LNCaP clone FGC (cell line): ENCODE data around the gene LRP2.

ENCODE experiments used
- DNase-seq: peaks from one replicate; pipeline ENCODE4 v3.0.0-alpha.2; 2011; ENCODE audit warnings: low read depth
- H3K4me3 ChIP-seq: 2 replicates; pipeline ENCODE4 v1.5.1; 2011; ENCODE audit warnings: mild to moderate bottlenecking, low read depth, low read length, control low read depth
- TF ChIP-seq, protein P1 (sequence below): IDR thresholded peaks from 2 replicates; pipeline ENCODE4 v1.5.1; 2012; ENCODE audit warnings: mild to moderate bottlenecking; ENCODE audit not compliant: control insufficient read depth, insufficient read depth; ENCODE audit errors: extremely low read depth

The LRP2 gene

DNA sequence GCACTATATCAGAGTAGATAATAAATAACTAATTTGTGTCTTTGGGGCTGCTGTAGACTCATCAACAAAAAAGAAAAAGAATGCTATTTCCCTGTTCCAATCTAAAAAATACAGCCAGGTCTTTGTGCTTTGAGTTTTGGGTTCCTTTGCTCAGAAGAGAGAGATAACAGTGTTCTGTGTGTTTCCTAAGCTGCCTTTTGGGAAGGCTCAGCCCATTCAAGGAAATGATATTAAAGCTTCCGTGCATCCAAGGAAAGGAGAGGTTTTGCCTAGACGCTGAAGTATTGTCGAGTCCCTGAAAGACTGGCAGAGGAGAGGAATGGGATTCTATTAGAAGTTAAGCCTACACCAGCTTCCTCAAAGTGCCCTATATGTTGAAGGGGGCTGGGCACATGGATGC, 25.8 kb upstream of the LRP2 start:
- TF ChIP-seq, protein P1, sequence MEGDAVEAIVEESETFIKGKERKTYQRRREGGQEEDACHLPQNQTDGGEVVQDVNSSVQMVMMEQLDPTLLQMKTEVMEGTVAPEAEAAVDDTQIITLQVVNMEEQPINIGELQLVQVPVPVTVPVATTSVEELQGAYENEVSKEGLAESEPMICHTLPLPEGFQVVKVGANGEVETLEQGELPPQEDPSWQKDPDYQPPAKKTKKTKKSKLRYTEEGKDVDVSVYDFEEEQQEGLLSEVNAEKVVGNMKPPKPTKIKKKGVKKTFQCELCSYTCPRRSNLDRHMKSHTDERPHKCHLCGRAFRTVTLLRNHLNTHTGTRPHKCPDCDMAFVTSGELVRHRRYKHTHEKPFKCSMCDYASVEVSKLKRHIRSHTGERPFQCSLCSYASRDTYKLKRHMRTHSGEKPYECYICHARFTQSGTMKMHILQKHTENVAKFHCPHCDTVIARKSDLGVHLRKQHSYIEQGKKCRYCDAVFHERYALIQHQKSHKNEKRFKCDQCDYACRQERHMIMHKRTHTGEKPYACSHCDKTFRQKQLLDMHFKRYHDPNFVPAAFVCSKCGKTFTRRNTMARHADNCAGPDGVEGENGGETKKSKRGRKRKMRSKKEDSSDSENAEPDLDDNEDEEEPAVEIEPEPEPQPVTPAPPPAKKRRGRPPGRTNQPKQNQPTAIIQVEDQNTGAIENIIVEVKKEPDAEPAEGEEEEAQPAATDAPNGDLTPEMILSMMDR, result no peak
- H3K4me3 ChIP-seq, result no peak overlapping the region
- DNase-seq, result no peak

DNA sequence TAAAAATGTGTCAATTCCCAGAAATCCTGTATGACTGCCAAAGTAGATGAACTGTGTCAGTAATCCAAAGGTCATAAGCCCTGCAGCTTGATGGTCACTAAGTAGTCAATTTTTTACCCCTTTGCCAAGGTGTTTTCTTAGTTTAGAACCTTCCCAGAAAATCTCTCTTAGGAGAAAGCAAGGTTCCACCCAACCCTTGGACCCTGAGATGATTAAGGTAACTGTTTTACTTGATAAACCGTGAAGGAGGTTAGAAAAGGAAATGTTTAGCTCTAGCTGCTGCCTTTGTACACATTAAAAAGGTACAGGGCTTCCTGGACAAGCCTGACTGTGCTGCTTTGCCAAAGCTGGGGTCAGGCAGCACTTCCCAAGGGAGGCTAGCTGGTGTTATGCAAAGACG, 24.4 kb upstream of the LRP2 start:
- TF ChIP-seq, protein P1, result no peak
- DNase-seq, result no peak
- H3K4me3 ChIP-seq, result no peak overlapping the region

GRCh38 chr2:169384816-169385215, 22.5 kb upstream of the LRP2 start:
- no peak for DNase-seq
- TF ChIP-seq, protein P1, result no peak
- no peak overlapping the region for H3K4me3 ChIP-seq

GRCh38 chr2:169372561-169372960, 10.2 kb upstream of the LRP2 start:
- TF ChIP-seq, protein P1, result no peak
- no peak overlapping the region for H3K4me3 ChIP-seq
- DNase-seq, result no peak

DNA sequence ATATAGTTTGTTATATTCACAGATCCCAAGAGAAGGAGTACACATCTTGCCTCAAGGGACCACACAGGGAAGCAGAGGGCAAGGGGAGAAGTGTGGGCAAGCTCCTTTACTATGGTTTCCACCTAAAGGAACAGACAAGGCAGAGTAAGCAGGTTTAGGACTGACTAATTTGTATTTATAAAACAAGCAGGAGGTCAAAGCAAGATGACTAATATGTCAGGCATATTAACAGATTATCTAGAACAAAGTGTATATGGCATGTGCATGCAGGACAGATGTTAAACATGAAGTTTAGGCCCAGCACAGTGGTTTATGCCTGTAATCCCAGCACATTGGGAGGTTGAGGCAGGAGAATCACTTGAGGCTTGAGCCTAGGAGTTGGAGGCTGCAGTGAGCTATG, 3.7 kb upstream of the LRP2 start:
- TF ChIP-seq, protein P1, result no peak

GRCh38 chr2:169365029-169365480, 2.7 kb upstream of the LRP2 start:
- TF ChIP-seq, protein P1, result no peak
- H3K4me3 ChIP-seq, result peak overlapping the region; percentile 48
- DNase-seq, result no peak

More for the DNA sequence above, 3.7 kb upstream of the LRP2 start:
- H3K4me3 ChIP-seq, result no peak overlapping the region
- no peak for DNase-seq

DNA sequence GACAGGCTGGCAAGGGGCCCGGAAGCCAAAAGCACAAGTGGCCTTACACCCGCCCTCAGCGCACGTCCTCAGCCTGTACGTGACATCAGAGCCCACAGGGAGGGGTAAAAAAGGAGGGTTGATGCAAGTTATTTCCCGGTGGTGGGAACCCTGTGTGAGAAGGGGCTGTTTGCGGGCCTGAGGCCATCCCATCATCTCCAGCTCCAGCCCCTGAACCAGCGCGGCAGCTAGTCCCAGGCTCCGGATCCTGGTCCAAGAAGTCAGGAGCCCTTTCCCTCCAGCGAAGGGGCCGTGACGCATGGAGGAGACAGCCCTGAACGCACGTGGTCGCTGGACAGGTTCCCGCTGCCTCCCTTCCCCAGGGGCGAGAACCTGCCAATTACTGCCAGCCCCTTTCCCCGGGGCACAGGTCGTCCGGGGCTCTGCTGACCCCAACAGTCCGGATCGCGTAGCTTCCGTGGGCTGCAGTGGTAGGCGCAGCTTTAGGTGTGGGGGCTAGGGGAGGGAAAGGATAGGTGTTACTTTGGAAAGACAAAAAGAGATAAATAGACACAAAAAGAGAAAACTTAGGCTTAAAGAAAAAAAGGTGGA, 1.3 kb upstream of the LRP2 start:
- no peak for DNase-seq
- peak overlapping the region; percentile 48 for H3K4me3 ChIP-seq
- TF ChIP-seq, protein P1, result no peak
